Stimulated activated CD4-positive, alpha-beta T cell treated with anti-CD3 and anti-CD28 coated beads, Interleukin-1b, Interleukin-23, amount 100 ng/mL, for 1 hour (primary cell): ENCODE data around the gene SARS2.
"Not testable (repeated sequence)": the region's sequence is repeated elsewhere in the genome, so short reads cannot be mapped to it uniquely, and the experiment has no call there.

Experiments used
- DNase-seq, 2 donors: peaks; one replicate each; pipeline ENCODE4 v3.0.0-alpha.2; 2020; ENCODE audit warnings: low read depth in 2 of 2

SARS2 gene

DNA sequence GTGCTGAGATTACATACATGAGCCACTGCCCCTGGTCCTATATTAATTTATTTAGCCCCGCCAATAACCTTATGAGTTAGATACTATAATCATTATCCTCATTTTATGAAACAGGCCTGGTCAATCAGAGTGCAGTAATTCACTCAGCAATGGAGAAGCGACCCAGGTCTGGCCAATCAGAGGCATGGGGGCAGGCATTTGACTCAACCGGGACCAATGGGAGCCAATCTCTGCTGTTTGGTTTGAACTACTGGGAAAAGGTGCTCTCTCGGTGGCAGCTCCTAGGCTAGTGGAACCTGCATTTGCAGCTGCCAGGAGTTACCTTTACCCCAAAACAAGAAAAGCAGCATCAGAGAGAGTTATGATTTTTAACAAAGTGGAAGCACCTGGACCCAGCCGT, 37.7 kb downstream of the SARS2 start:
- DNase-seq = no peak

DNA sequence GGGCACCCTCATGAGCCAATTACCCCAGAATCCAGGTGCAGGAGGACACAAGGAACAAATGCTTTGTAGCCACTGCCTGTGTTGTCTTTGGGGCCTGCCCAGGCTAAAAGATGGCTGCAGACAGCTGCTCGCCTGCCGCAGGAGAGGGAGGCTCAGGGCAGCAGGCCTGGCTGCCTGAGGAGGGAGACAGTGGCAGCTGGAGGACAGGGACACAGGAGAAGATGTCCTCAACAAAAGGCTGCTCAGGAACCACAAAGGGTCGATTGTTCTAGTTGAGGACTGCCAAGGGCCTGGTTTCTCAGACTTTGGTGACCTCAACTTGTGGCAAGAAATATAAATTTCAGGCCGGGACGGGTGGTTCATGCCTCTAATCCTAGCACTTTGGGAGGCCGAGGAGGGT, 38.8 kb downstream of the SARS2 start:
- DNase-seq = no peak

DNA sequence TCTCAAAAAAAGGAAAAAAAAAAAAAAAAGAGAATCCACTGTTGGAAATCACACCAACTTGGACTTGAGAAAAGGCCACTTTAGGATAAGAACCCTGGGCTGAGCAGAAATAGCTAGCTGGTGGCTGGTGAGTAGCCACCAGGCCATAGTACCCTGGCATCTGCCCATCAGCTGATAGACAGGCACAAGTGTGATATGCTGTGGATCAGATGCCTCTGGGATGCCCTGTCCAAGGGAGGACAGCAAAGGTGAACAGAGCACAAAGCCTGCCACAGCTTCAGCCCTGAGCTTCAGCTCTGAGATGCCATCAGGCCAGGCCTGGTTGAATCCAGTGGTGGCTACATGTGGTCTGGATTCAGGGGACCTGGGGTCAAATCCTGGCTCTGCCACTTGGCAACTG, 39.9 kb downstream of the SARS2 start:
- DNase-seq = no peak

DNA sequence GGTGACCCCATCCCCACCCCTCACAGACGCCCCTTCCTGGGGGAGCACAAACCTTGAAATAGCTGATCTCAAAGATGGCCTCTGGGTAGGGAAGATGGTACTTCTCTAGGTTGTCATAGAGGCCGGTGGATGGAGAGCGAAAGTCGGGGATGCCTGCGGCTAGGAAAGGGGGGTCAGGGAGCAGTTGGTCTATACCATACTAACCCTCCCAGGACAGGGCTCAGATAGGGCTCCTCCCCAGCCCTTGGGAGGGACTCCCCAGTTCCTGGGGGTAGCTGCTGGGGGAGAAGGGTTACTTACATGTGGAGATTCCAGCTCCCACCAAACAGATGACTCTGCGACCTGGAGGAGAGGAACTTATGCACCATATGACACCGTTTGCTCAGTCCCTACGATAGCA, 40.8 kb downstream of the SARS2 start:
- no peak for DNase-seq

DNA sequence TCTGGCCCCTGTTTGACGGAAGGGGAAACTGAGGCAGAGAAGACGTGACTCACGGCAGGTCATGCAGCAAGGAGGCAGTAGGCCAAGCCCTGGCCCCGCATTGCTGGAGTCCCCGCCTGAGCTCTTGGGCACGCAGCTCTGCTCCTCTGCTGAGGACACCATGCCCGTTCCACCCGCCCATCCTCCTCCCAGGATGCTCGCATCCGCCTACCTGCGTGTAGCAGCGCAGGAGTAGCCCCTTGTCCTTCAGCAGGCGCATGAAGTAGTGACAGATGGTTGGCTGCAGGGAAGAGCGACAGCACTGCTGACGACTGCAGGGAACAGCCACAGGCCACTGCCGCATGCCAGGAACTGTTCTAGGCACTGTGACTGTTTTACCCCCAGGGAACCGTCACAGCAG, 41.7 kb downstream of the SARS2 start:
- DNase-seq = no peak

DNA sequence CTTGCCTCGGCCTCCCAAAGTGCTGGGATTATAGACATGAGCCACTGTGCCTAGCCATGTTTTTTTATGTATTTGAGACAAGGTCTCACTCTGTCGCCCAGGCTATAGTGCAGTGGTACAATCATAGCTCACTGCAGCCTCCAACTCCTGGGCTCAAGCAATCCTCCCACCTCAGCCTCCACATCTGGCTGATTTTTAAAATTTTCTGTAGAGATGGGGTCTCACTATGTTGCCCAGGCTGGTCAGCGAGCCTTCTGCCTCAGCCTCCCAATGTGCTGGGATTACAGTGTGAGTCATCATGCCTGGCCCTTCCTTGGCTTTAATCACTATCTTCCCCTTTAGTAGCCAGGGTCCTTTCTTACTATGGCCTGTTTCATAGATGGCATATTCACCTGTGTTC, 45.9 kb downstream of the SARS2 start:
- not testable (repeated sequence) for DNase-seq

DNA sequence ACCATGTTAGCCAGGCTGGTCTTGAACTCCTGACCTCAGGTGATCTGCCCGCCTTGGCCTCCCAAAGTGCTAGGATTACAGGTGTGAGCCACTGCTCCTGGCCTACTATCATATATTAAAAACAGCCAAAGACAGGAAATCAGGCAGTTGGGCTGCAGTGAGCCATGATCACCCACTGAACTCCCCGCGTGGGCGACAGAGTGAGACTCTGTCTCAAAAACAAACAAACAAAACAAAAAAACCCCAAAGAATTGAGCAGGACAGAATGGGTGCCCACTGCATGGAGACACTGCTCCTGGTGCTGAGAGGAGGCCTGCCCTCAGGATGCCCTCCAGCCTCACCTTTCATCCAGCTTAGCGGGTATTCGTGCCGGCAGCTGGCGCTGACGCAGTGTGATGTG, 47.3 kb downstream of the SARS2 start:
- DNase-seq = no peak

DNA sequence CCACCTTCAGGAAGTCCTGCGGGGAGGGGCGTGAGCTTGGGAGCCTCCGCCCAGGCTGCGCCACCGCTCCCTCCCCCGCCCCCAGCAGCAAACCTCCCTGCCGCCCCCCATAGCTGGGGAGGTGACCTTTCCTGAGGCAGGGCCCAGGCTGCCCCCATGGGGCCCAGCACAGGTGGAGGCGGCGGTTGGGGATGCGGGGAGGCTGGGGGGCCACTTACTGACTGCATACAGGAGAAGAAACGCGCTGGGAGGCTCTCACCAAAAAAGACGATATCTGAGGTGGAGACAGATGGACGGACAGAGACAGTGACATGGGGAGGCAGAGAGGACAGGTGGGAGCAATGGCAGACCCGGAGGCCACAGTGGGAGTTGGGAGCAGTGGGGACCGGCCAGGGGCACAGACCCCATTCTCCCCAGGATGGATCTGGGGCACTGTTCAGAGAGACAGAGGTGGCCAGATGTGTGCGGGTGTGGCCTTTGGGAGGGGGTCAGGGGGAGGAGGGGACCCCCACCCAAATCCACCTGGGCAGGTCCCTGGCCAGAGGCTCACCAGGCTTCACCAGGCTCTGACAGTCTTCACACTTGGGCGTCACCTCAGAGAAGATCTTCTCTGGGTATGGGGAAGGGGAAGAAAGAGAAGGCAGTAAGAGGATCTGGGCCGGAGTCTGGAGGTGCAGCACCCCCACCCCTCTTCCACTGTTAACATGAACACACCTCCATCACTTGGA, 49.5 kb downstream of the SARS2 start:
- DNase-seq = no peak

DNA sequence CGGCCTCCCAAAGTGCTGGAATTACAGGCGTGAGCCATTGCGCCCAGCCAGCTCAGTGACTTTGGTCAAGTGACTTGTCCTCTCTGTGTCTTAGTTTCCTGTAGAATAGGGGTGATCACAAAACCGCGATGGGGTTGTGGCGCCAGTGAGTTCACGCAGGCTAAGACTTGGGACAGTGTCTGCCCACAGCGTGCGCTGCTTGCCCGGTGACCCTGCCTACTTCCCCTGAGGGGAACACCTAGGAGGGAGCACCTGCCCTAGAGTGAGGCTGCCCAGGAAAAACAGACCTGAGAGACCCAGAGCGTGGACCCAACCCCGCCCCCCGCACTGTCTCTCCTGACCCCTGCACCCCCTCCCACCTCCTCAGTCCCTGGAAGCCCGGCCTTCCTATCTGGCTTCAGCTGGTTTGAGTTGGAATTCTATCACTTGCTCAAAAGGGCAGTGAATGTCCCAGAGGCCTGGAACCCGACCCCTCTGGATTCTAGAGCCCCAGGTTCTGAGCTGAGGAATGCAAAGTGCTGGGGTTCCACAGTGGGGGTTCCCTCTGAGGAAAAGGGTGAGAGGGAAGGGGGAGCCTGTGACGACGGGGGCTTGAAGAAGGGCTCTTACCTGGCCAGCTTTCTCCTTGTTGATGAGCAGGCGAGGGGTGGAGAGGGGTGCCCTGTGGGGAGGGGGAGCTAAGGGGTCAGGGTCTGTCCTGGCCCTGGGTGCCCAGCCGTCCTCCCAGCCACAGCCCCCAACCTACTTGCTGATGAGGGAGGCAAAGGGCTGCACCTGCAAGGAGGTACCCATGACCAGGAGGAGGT, 50.3 kb downstream of the SARS2 start:
- no peak for DNase-seq

DNA sequence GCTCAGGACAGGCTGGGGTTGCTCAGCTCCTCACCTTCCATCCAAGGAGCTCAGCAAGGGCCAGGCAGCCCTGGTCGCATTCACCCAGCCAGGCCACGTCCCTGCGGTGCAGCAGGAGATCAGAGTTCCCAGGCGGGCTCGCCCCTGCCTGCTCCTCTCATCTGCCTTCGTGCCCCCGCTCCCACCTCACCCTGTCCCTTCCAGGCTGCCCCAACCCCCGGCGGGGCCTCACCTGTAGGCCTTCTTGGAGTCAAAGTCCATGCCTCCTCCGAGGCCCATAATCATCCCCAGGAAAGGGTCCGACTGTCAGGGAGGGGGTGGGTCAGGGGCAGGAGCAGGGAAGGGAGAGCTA, 51.2 kb downstream of the SARS2 start:
- no peak for DNase-seq

DNA sequence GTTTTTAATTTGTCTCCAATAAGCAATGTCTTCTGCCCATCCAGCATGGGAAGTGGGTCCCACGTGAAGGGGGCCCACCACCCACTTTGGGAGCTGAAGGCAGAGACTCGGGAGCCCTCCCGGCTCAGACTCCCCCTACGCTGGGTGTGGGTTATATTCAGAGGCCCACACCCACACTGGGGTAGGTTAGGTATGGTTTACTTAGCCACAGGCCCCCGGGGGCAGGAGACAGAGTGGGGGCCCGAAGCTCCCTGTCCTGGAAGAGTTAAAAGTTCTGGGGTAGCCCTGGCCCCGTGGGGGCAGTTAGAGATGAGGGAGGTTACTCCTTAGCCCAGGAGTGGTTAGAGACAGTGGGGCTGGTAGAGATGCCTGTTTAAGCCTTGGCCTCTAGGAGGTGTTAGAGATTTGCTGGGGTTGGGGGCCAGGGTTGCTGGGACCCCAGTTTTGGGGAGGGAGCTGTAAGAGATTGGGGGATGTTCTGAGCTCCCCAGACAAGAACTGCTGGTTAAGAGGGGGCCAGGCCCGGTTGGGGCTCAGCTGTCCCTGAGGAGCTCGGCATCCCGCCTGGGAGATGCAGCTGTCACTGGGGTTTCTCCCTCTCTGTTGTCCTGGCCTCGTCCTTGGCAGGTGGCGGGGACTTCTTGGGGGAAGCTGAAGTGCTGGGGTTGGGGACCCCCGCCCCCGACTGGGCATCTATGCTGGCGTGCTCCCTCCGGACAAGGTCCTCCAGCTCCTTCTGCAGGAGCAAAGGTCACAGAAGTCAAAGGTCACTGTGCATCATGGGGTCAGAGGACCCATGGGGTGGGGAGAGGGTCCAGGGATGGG, 51.8 kb downstream of the SARS2 start:
- no peak for DNase-seq

DNA sequence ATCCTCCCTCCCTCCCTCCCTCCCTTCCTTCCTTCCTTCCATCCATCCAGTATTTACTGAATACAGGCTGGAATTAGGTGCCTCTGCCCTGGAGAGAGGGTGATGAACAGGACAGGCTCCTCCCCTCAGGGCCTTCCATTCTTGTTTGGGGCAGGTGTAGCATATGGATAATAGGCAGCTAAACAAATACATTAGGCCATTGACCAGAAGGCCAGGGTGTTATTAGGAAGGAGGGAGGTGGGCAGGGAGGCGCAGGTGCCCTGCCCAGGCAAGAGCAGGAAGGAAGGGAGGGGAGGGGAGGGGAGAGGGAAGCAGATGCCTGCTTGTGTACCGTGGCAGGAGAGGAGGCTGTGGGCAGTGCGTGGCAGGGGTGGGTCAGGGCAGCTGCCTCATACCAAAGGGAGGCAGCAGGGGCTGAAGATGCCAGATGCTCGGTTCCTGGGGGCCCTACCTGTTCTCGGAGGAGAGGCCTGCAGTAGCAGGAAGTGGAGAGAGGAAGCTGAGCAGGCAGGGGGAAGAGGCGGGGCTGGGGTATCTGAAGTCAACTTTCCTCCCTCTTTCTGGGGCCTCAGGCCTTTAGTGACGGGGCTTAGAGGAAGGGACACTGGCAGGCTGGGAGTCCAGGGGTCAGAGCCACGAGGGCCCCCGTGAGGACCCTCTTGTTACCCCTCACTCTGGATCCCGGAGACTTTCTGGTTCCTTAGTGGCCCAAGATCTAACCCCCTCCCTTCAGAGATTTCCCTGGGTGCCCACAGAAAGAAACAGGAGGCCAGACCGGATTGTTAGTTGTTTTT, 52.6 kb downstream of the SARS2 start, which contains the start of gene RINL:
Gene RINL (minus strand): TSS at position 495 of the 794 bp plus-strand sequence. CDS start 1,533 bp downstream, outside the sequence.
- peak; percentile 34 to 42 for DNase-seq

DNA sequence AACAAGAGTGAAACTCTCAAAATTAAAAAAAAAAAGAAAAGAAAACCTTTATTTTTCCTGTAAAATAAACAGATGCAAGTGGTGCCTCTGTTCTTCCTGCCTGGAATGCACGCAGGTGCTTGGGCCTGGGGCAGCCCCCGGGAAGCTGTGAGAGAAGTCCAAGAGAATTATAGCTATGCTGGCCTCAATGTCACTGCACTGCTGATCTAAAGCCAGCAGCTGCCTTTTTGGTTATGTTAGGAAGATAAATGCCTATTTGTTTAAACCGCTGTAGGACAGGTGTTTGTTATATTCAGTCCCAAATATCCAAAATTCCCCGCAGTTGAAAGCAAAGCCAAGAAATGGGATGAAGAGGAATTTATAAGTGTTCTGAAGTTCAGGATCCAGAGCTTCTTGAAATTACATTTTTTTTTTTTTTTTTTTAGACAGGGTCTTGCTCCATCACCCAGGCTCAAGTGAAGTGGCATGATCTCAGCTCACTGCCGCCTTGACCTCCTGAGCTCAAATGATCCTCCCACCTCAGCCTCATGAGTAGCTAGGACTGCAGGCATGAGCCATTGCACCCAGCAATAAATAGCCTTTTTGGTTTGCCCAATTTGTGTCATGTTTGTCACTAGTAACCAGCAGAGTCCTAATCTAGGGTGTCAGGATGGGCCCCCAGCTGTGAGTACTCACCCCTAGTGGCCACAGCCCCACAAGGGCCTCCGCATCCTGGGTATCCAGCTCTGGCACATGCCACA, 54.7 kb downstream of the SARS2 start:
- DNase-seq = no peak

DNA sequence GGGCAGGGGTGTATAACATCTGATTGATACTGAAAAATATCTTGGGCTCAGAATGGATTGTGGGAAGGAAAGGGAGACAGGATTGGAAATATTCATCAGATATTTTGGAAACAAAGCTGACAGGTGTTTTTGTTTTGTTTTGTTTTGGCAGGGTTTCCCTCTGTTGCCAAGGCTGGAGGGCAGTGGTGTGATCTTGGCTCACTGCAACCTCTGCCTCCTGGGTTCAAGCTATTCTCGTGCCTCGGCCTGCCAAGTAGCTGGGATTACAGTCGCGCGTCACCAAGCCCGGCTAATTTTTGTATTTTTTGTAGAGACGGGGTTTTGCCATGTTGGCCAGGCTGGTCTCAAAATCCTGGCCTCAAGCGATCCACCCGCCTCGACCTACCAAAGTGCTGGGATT, 57.2 kb downstream of the SARS2 start:
- DNase-seq = not testable (repeated sequence)

DNA sequence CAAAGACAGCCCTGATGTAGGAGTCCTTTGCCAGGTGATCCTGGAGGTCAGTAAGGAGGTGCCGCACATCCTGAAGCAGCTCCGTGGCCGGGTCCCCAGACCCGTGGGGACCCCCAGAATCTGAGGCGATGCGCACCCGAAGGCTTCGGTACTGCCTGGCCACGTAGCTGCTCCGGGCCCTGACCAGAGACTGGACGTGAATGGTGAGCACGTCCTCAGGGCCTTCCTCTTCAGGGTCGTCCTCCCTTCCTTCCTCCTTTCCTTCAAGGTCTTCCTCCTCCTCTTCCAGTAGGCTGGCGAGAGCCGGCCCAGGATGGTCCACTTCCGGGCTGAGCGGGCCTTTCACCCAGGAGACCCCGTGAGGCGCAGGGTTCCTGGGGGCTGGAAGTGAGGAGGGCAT, 60.0 kb downstream of the SARS2 start:
- no peak for DNase-seq

DNA sequence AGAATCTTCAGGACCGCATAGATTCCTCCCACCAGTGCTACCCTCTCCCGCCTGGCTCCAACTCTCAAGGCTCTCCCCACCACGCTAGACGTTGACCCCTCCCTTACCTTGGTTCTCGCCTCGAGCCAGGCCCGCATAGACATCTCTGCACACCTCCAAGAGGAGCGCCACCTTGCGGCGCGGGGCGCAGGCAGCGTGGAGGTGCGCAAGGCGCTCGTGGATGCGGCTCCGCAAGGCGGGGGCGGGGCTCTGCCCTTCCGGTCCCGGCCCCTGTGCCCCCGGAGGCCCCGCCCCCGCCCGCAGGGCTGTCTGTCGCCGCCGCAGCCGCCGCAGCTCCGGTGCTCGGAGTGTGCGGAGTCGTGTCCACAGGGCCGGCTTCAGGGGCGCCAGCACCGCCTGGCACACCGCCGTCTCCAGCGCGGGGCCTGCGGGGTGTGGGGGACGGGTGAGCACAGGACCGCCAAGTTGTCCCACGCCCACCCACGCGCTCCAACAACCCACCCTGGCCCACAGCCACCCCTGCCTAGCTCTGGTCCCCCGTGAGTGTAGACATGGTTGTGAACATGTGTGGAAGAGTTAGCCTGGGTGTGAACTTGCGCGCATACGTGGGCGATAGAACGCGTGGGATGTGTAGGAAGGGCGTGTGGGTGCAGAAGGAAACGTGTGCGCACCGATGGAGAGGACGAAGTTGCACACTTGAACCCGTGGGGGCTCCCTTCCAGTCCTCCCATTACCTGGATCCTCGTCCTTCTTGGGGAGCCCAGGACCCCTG, 60.5 kb downstream of the SARS2 start:
- DNase-seq = peak; percentile 87 to 94

DNA sequence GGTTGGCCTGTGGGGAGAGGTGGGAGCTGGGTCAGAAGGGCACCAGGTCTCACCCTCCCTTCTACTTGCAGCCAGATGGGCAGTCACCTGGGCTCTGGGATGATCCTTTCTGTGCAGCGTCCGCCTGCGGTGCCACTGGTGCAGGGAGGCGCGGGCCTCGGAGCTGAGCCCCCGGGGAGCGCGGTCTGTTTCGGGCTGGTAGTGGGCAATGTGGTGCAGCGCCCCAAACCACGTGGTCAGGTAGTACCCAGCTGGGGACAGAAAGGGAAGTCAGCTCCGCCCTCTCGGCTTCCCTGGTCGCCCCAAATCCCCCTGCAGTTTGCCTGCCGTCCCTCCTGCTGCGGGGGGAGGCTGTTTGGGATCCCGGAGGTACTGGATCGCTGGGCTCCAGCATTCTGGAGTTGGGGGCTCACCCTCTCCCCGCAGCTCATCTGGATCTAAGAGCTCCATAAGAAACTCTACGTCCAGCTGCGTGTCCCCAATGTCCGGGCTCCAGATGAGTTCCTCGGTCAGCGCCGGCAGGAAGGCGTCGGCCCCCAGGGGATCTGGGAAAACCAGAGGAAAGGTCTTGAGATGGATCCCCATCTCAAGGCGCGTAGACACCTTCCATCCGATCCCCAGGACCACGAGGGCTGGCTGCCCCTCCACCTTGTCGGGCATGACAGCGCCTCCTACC, 61.3 kb downstream of the SARS2 start:
- DNase-seq = no peak

DNA sequence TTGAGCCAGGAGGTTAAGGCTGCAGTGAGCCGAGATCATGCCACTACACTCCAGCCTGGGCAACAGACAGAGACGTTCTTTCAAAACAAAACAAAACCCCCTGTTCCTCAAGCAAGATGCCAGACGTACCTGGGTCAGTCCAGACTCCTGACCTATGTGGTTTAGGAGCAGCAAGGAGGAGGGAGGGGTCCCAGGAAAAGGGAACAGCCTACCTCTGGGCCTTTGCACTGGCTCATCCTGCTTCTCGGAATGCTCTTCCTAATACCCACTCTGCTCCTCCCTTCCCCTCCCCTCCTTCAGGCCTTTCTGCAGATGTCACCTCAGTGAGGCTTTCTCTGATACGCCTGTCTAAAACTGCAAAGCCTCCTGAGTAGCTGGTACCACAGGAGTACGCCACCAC, 62.0 kb downstream of the SARS2 start:
- no peak for DNase-seq

DNA sequence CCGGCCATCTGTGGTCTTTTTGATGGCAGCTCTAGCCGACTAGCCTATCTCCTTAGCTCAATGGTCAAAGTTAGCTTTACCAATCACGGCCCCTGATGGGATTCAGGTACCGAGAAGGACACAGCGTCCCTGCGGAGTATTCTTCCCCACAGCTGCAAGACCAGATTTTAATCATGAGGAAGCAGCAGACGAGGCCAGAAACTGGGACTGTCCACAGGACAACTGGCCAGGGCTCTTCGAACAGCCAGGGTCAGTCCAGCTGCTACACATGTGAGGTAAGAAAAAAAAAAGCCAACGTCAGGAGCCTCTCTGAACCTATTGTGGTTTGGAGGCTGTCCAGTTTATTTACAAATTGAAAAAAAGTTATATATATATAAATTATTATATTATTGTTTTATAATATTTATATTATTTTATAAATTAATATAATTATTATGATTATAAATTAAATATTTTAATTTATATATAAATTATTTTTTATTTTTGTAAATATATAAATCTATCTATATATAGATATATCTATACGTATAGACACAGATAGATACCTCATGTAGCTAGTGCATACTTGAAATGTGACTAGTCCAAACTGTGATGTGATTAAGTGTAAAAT, 63.3 kb downstream of the SARS2 start:
- DNase-seq = no peak
